Psoas muscle (tissue), 8 donors: ENCODE results near the gene NCAM1. TPM values are rescaled to one million over a fixed set of nuclear protein-coding genes. Genes with fewer than 3 reads are reported as not detected.

ENCODE experiments used
- ATAC-seq, 4 donors: fragments of 200-7000 bp; cut with Tn5 transposase; one replicate each; pipeline ENCODE4 v1.9.1; 2020; ENCODE audit warnings: moderate library complexity in 3 of 4, mild to moderate bottlenecking in 2 of 4
- DNase-seq, 2 donors: peaks; one replicate each; pipeline ENCODE4 v3.0.0-alpha.2; 2020
- H3K27ac ChIP-seq: fragments of 200-600 bp; one replicate; pipeline ENCODE4 v1.8.0; 2022
- H3K27me3 ChIP-seq, 3 donors: fragments of 200-600 bp in 1 of 3; one replicate each; pipeline versions ENCODE4 v1.6.1 to v1.8.0; 2013 to 2022; ENCODE audit warnings: low read length in 2 of 3, mild to moderate bottlenecking in 2 of 3, moderate library complexity in 1 of 3; ENCODE audit not compliant: insufficient read depth in 3 of 3
- H3K36me3 ChIP-seq, 2 donors: fragments of 200-600 bp in 1 of 2; one replicate each; pipeline versions ENCODE4 v1.6.1 to v1.8.0; 2013 to 2022; ENCODE audit warnings: low read depth in 1 of 2, mild to moderate bottlenecking in 1 of 2, moderate library complexity in 1 of 2; ENCODE audit not compliant: insufficient read depth in 1 of 2
- H3K4me1 ChIP-seq: fragments of 200-600 bp; one replicate; pipeline ENCODE4 v1.8.0; 2022
- H3K4me3 ChIP-seq: fragments of 200-600 bp; one replicate; pipeline ENCODE4 v1.8.0; 2022; ENCODE audit warnings: mild to moderate bottlenecking
- H3K9me3 ChIP-seq: fragments of 200-600 bp; one replicate; pipeline ENCODE4 v1.8.0; 2022
- WGBS, 3 donors: extraction: QIAGEN DNeasy Blood & Tissue Kit; methylation state at CpG; one replicate each; pipeline versions ENCODE4 v1.1.6 to v1.1.7; 2013; 5-methylcytosine and 5-hydroxymethylcytosine counted together
- intact Hi-C, 2 donors: fragments of 100-400 bp; cut with DNase I; formaldehyde crosslinking; loops; one replicate each; pipeline versions ENCODE4 v1.11.0 to v1.14.2; 2022
- polyA plus RNA-seq, 3 donors: library from polyadenylated mRNA; stranded (reverse); fragments of 200-250 nt; gene quantifications; one replicate each; pipeline ENCODE4 v1.2.3, GENCODE V29; 2013
- total RNA-seq, 4 donors: library from RNA; stranded (reverse); fragmentation: NEBNext Ultra II Directional in 2 of 4; extraction: Animal tissue kit (Norgen Biotek cat#: 25700) in 2 of 4; gene quantifications; one replicate each; pipeline versions ENCODE4 v1.2.1 to v1.2.4, GENCODE V29; 2021 to 2023
- TF ChIP-seq, protein P1 (sequence below): fragments of 200-600 bp; IDR thresholded peaks from one replicate; pipeline ENCODE4 v1.8.0; 2022; ENCODE audit warnings: antibody characterized with exemption
- donor health status: healthy with polysubstance abuse.
- donor health status: DM: no; HTN: no; CAD: no; lungs with moderate emphysema.
- donor health status: Bipolar disorder and iron deficiency.
- donor health status: healthy.
- donor health status: DM: yes; HTN: yes; CAD: no.
- donor health status: DM: no; HTN: no; CAD: no.
- donor health status: DM: no; HTN: no; CAD: no.
- donor health status: DM: yes; HTN: yes; CAD: no.

NCAM1 gene
- total and polyA plus RNA-seq, 7 donors, result 1.3 to 50.3 (median 3.0) TPM

DNA sequence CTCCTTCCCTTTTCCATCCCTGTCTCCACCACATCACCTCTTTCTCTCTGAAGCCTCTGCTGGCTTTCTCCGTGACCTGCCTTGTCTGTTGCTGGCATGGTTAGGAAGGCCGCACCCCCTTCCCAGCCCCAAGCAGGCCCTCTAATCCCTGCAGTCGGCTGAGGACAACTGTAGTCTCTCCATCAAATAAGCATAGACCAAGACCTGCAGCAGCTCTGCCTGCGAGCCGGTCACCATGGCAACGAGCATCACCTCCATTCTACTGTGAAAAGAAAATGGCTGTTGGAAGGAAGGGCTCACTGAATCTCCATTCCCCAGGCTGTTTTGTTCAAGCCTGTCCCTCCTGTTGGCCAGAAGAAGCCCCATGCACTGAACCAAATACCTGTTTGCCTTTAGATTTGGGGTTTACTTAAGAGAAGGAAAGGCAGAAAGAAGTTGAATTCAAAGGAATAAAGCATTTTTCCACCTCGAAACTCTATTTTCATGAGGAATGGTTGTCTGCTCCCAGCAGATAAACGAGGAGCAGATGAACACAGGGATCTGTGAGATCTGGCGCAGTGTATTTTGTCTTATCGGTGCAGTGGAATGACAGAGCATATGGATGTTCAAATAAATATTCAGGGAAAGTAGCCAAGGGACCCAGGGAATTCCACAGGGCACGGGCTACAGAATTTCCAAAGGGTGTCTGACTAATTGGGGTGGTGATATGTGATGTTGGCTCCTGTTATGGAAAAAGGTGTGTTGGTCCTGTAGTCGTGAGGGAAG, 240.0 kb downstream of the NCAM1 start:
- no peak for ATAC-seq

DNA sequence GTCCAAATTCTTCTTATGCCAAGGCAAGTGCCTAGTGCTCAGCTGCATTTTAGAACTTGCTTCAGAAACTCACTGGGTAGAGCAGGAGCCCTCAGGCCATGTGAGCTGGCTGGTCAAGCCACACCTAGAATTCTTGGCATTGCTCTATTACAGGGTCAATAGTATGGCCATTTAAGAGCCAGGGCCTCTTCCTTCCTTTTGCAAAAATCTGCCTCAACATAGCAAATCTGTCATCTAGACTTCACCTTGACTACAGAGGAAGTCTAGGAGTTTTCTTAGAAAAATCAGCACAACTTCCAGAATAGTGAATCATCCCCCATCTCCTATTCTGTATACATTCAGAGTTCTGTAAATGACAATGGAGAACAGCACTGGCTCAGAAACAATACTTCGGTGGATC, 241.2 kb downstream of the NCAM1 start:
- TF ChIP-seq, protein P1, sequence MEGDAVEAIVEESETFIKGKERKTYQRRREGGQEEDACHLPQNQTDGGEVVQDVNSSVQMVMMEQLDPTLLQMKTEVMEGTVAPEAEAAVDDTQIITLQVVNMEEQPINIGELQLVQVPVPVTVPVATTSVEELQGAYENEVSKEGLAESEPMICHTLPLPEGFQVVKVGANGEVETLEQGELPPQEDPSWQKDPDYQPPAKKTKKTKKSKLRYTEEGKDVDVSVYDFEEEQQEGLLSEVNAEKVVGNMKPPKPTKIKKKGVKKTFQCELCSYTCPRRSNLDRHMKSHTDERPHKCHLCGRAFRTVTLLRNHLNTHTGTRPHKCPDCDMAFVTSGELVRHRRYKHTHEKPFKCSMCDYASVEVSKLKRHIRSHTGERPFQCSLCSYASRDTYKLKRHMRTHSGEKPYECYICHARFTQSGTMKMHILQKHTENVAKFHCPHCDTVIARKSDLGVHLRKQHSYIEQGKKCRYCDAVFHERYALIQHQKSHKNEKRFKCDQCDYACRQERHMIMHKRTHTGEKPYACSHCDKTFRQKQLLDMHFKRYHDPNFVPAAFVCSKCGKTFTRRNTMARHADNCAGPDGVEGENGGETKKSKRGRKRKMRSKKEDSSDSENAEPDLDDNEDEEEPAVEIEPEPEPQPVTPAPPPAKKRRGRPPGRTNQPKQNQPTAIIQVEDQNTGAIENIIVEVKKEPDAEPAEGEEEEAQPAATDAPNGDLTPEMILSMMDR, result no peak
- H3K27me3 ChIP-seq, result peaks cover 0 to 4% (median 0%) of the 10 kb centered on the region in 3 donors
- no peak overlapping the region for H3K27ac ChIP-seq
- H3K9me3 ChIP-seq, result no peaks in the 10 kb centered on the region
- ATAC-seq, result no peak
- DNase-seq, result no peak
- no peaks in the 10 kb centered on the region for H3K4me1 ChIP-seq
- H3K36me3 ChIP-seq, result no peaks in the 10 kb centered on the region
- H3K4me3 ChIP-seq, result no peak overlapping the region
- 84 to 86% (median 85%) methylated on average over 1 of the region's 1 CpG for WGBS, 3 donors
- intact Hi-C loops, result no loop called here

More for the DNA sequence above, 240.0 kb downstream of the NCAM1 start:
- 81 to 89% (median 84%) methylated on average over 12 of the region's 12 CpGs for WGBS, 3 donors
- no peaks in the 10 kb centered on the region for H3K9me3 ChIP-seq
- no peak for DNase-seq
- H3K36me3 ChIP-seq, result no peaks in the 10 kb centered on the region
- H3K27ac ChIP-seq, result no peak overlapping the region
- H3K4me1 ChIP-seq, result no peaks in the 10 kb centered on the region
- no peak overlapping the region for H3K4me3 ChIP-seq
- intact Hi-C loops, result no loop called here
- peaks cover 0 to 4% (median 0%) of the 10 kb centered on the region in 3 donors for H3K27me3 ChIP-seq
- TF ChIP-seq, protein P1, result no peak

DNA sequence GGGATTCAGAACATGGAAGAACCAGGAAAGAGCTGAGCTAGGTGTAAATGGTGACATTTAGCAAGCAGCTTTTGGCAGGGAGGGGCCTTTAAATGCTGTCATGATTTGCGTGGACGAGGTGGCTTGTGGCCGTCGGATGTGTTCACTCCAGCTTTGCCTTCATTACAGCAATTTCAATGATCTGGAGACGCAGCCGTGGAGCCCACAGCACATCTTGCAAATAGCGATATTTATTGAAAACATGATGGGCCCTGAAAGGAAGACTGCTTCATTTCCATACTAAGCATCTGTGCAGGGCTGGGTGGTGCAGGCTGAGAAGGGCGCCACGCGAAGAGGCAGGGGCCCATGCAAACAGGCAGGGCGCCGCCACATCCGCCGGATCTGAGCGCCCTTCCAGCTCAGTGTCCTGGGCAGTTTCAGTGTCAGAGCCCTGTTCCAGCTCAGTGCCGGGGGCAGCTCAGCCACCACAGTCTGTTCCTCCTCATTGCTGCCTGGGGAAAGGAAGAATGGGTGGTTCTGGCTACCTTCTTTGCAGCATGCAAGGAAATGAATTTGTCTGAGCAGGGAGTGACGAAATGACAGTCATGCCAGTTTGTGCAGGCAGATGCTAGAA, 242.0 kb downstream of the NCAM1 start:
- 90 to 95% (median 91%) methylated on average over 17 of the region's 17 CpGs for WGBS, 3 donors
- DNase-seq, result no peak
- H3K4me1 ChIP-seq, result no peaks in the 10 kb centered on the region
- intact Hi-C loops, result no loop called here
- no peak for ATAC-seq
- peaks cover 0 to 4% (median 0%) of the 10 kb centered on the region in 3 donors for H3K27me3 ChIP-seq
- H3K36me3 ChIP-seq, result no peaks in the 10 kb centered on the region
- no peak overlapping the region for H3K4me3 ChIP-seq
- TF ChIP-seq, protein P1, result no peak
- no peak overlapping the region for H3K27ac ChIP-seq
- H3K9me3 ChIP-seq, result no peaks in the 10 kb centered on the region

DNA sequence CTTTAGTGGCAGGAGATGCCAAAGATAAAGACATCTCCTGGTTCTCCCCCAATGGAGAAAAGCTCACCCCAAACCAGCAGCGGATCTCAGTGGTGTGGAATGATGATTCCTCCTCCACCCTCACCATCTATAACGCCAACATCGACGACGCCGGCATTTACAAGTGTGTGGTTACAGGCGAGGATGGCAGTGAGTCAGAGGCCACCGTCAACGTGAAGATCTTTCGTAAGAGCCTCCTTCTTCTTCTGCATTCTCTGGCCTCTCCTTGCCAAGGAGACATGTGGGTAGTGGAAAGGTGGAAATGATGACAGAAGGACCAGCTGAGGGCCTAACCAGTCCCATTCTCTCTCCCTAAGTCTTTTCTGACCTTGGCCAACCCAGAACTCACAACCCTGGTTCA, 243.1 kb downstream of the NCAM1 start:
- WGBS, 3 donors, result 94 to 99% (median 96%) methylated on average over 10 of the region's 10 CpGs
- no peaks in the 10 kb centered on the region for H3K36me3 ChIP-seq
- no peaks in the 10 kb centered on the region for H3K4me1 ChIP-seq
- TF ChIP-seq, protein P1, result no peak
- no peak overlapping the region for H3K27ac ChIP-seq
- no peak for DNase-seq
- H3K9me3 ChIP-seq, result no peaks in the 10 kb centered on the region
- no peak overlapping the region for H3K4me3 ChIP-seq
- peaks cover 0 to 6% (median 0%) of the 10 kb centered on the region in 3 donors for H3K27me3 ChIP-seq
- no peak for ATAC-seq
- intact Hi-C loops, result no loop called here
